Measurements from ENCODE around the gene LRRC8A. TPM values are rescaled to one million over a fixed set of nuclear protein-coding genes. Genes with fewer than 3 reads are reported as not detected.

The LRRC8A gene
- total and polyA plus RNA-seq, 2 of the 13 experiments (the other 11 are each of a cell fraction or from before 2014, with no cell fraction given) = 16.1 to 40.6 TPM

GRCh38 chr9:128917151-128917849 is 35.4 kb downstream of the LRRC8A start (continued):
- TF ChIP-seq AKNA (CRISPR knock-in tag; IDR thresholded peaks at IDR 0.05; ENCODE audit: borderline replicate concordance) (no peak), ZSCAN30 (CRISPR knock-in tag; IDR thresholded peaks at IDR 0.05) (no peak), MYC (CRISPR knock-in tag; IDR thresholded peaks at IDR 0.05; ENCODE audit: borderline replicate concordance) (peak; percentile 69), NCOR1 (IDR thresholded peaks at IDR 0.05; ENCODE audit: borderline replicate concordance, low read length) (no peak), ZEB1 (IDR thresholded peaks at IDR 0.05; ENCODE audit: insufficient replicate concordance, low read depth) (no peak), ZNF766 (CRISPR knock-in tag; IDR thresholded peaks at IDR 0.05; ENCODE audit: borderline replicate concordance) (no peak), ZFP1 (CRISPR knock-in tag; IDR thresholded peaks at IDR 0.05) (no peak), ZNF580 (CRISPR knock-in tag; IDR thresholded peaks at IDR 0.05; ENCODE audit: borderline replicate concordance, low read depth) (peak; percentile 47; the same call in 1 of the 2 replicates), MEIS2 (CRISPR knock-in tag; IDR thresholded peaks at IDR 0.05) (no peak), SAFB2 (CRISPR knock-in tag; IDR thresholded peaks at IDR 0.05; ENCODE audit: borderline replicate concordance, low read depth) (no peak), ZNF263 (CRISPR knock-in tag; IDR thresholded peaks at IDR 0.05) (peak; percentile 96), TRIM24 (CRISPR knock-in tag; IDR thresholded peaks at IDR 0.05) (no peak), RFX1 (IDR thresholded peaks at IDR 0.05) (no peak), ZNF883 (CRISPR knock-in tag; IDR thresholded peaks at IDR 0.05; ENCODE audit: not compliant biosample characterization) (peak; percentile 29), ZNF589 (CRISPR knock-in tag; conservative IDR thresholded peaks at IDR 0.05) (peak; percentile 59; the same call in 1 of the 2 replicates), ZFP90 (CRISPR knock-in tag; IDR thresholded peaks at IDR 0.05; ENCODE audit: borderline replicate concordance) (peak; percentile 53; the same call in 1 of the 2 replicates), ZNF274 (CRISPR knock-in tag; IDR thresholded peaks at IDR 0.05) (0 out of 2 replicates have a peak, but pooled peaks have one; percentile 29), ZBTB3 (CRISPR knock-in tag; IDR thresholded peaks at IDR 0.05; ENCODE audit: borderline replicate concordance, low read depth) (no peak), TCF12 (IDR thresholded peaks at IDR 0.05) (no peak), TCF12 (CRISPR knock-in tag; IDR thresholded peaks at IDR 0.05) (no peak), ZNF136 (CRISPR knock-in tag; IDR thresholded peaks at IDR 0.05; ENCODE audit: low read depth) (peak; percentile 38; the same call in 1 of the 2 replicates)
- TF ChIP-seq, protein P1, sequence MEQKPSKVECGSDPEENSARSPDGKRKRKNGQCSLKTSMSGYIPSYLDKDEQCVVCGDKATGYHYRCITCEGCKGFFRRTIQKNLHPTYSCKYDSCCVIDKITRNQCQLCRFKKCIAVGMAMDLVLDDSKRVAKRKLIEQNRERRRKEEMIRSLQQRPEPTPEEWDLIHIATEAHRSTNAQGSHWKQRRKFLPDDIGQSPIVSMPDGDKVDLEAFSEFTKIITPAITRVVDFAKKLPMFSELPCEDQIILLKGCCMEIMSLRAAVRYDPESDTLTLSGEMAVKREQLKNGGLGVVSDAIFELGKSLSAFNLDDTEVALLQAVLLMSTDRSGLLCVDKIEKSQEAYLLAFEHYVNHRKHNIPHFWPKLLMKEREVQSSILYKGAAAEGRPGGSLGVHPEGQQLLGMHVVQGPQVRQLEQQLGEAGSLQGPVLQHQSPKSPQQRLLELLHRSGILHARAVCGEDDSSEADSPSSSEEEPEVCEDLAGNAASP (CRISPR knock-in tag; IDR thresholded peaks at IDR 0.05; ENCODE audit: borderline replicate concordance) = no peak
- TF ChIP-seq, protein P2, sequence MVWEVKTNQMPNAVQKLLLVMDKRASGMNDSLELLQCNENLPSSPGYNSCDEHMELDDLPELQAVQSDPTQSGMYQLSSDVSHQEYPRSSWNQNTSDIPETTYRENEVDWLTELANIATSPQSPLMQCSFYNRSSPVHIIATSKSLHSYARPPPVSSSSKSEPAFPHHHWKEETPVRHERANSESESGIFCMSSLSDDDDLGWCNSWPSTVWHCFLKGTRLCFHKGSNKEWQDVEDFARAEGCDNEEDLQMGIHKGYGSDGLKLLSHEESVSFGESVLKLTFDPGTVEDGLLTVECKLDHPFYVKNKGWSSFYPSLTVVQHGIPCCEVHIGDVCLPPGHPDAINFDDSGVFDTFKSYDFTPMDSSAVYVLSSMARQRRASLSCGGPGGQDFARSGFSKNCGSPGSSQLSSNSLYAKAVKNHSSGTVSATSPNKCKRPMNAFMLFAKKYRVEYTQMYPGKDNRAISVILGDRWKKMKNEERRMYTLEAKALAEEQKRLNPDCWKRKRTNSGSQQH (CRISPR knock-in tag; IDR thresholded peaks at IDR 0.05; ENCODE audit: low read depth) = no peak
